Stimulated activated CD8-positive, alpha-beta memory T cell treated with anti-CD3 and anti-CD28 coated beads, Interleukin-7, amount 100 ng/mL, for 1 hour (primary cell): ENCODE data around the gene CYBC1.

Source experiments
- DNase-seq, 2 donors: peaks; one replicate each; pipeline ENCODE4 v3.0.0-alpha.2; 2020; ENCODE audit warnings: low read depth in 2 of 2

CYBC1 gene

DNA sequence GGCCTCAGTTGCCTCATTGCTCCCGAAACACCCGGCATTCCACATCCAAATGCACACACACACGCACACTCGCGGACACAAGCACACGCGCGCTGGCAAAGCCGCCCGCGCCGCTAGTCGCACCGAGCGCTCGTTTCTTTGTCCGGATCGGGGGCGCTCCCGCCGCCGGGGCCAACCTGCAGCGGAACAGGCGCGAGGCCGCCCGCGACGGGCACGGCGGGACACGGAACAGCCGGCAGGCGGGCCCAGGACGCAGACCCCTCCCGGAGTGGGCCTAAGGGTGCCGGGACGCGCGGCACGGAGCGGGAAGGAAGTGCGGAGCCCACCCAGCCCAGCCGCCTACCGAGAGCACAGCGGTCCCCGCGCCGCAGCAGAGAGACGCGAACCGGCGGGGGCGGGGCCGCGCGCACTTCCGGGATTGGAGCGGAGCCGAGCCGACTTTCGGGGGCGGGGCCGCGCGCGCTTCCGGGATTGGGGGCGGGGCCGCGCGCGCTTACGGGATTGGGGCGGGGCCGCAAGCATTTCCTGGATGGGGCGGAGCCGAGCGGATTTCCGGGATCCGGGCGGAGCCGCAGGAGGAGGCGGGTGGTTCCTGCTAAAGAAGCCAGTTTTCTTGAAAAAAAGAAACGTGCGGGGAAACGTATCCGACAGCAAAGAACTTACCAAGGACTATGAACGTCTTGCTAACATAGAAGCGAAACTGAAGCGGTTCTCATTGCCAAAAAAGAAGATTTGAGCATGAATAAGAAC lies at the start of gene CYBC1:
TSS of gene CYBC1 (minus strand) at position 396 of the 750 bp plus-strand sequence. CDS start 1,498 bp downstream, outside the sequence.
- DNase-seq = peak; percentile 93

DNA sequence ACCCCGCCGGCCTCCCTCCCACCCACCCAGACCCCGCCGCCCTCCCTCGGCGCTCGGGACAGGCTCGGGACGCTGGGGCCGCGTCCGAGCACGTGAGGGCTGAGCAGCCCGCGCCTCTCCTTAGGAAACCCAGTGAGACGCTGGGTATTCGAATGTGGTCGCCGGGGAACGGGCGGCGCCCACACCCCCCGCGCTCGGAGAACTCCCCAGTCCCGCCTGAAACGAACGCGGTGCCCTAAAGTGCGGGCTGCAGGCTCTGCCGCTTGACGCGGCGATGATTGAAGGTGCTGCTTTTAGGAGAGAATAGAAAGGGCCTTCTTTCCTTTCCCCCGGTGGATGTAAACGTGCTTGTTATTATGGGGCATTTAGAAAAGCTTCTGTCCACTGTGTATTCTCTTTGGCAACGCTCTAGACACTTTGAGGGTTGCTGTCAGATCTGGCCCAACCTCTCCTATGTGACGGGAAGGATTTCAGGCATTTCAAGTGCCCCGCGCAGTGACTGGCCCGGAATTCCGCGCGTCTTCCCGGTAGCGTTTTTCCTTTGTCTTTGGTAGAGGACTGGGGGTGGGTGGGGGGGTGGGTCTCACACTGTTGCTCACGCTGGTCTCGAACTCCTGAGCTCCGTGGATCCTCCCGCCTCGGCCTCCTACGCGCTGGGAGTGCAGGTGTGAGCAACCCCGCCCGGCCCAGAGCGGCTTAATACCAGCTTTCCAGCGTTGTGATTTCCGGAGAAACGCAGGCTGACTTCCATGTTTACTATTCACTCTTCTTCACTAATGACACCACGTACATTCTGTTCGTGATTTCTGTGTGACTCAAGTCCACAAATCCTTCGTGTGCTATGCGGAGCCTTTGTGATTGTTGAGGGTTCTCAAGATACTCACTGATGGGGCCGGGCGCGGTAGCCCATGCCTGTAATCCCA lies 47.2 kb upstream of the CYBC1 start:
- no peak for DNase-seq

DNA sequence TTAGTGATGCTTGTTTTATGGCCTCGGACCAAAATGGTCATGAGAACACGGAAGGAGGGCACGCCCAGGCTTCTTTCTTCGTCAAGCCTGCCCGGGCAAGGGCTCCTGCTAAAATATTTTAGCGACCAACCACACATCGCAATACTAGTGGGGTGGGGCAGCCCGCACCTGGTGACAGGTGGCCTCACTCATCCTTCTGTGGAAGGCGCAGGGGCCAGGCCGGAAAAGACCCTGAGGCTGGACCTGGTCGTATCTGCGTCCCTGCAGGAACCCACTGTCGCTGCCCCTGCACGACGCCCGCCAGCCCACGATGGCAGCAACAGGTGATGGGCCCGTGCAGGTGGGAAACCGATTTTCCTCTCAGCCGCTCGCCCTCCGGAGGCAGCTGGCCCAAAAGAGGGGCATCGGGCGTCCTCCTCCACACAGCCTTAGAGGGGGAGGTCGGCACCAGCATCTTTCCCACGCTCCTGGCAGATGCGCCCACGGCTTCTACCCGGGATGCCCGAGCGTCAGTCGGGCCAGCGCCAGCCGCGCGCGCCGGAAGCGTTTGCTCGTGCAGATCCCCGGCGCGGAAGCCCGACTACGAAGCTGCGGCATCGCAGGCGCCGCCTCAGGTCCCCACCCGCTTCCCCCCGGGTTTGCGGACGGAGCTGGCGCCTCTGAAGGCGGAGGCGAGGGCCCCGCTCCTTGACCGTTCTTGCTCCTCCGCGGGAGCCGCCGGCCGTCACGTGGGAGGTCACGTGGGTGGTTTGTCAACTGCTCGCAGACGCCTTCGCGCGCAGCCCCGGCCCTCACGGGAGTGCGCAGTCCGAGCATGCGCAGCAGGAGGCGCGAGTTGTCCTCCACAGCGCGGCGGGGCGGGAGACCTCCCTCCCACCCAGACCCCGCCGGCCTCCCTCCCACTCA lies 46.2 kb upstream of the CYBC1 start:
- DNase-seq = peak; percentile 76 to 77

DNA sequence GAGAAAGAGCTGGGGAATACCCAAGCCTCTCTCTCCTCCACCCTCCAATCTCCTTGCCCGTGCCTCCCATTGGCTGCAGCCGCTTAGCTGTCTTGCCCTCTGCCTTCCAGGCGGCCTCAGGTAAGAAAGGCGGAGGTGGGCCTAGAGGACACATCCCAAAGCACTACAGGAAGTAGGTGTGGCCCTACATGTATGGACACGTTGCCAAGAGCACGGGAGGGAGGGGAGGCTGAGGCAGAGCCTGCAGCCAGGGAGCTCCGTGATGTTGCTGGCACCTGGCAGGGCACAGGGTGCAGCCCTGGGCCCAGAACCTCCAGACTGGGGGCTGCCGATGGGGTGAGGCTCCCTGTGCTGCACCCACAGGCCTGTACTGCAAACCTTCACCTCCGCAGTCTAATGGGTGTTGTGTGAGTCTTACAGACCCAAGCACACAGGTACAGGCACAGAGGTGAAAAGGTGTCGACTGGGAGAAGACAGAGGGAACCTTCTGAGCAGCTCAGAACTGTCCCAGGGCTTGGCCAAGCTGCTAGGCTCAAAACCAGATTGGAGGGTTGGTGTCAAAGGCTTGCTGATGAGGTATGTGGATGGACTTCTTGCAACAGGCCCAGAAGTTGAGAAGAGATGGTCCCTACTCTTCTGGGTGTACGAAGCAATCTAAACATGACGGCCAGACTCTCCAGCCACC lies 45.4 kb upstream of the CYBC1 start:
- no peak for DNase-seq

DNA sequence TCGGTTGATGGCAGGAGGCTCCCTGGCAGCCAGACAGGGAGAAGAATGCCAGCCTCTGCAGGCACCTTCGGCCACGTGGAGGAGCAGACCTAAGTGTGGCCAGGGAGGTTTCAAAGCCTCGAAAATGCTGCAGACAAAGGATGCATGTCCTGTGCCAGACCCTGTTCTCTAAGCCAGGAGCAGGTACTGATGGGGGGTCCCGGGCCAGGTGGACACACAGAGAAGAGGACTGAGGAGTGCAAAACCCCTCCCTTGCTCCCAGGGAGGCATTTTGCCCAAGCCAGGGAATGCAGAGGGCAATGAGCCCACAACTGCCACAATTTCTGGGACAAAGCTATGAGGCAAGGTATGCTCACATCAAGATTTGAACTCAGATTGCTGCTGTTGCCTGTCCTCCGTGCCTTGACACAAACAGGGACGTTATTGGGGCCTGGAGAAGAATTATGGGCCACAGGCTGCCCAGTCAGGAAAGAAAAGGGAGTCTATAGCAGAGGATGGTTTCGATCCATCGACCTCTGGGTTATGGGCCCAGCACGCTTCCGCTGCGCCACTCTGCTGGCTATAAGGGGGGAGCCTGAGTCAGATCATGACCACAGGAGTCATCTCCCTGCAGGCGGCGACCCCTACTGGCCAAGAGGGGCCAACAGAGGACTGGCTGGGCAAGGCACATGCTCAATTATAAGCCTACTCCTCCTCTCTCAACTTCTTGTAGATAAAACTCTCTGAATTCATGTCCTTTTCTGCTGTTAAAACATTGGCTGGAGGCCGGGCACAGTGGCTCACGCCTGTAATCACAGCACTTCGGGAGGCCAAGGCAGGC lies 43.9 kb upstream of the CYBC1 start:
- peak; percentile 81 to 84 for DNase-seq

DNA sequence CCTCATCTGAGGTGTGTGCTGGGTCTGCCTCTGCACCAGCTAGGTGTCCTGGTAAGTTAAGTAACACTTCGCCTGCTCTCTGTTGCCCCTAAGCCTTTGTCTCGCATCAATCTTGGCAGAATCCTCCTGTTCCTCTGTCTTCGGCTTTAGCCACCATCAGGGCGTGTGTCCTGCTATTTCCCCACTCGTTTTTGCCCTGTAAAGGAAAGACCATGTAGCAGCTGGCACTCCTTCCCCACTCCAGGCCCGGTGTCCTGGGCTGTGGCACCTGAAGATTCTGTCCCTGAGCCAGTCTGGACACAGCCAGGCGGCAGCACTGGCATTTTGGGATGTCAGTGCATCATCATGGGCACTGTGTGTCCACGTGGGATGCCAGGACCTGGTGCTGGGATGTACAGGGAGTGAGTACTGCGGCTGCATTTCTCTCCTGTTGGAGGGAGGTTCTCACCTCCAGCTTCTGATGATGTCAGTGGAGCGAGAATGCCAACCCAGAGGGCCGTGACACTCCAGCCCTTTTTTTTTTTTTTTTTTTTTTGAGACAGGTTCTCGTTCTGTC lies 42.8 kb upstream of the CYBC1 start:
- DNase-seq = no peak

DNA sequence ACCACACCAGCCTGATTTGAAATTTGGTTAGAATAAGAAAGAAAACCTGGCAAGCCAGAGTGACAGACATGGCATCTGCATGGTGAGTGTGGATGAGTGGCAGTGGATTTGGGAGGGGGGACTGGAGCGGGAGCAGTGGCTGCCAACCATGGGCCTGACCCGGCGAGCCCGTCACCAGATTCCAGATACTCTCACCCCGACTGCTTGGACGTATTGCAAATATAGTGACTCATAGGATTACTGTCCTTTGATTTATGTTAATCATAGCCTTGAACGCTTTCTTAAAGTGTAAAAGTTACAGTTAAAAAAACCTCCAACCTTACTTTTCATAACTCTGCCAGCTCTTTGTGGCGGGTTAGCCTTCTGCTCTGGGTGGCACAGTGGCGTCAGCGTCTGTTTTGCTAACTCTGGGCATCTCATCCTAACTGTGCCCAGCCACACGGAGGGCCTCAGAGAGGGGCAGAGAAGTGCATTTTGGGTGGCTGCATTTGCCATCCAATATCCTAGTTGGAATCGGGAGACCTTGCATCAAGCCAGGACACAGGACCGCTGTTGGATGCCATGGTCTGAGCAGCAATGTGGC lies 42.2 kb upstream of the CYBC1 start:
- DNase-seq = no peak

DNA sequence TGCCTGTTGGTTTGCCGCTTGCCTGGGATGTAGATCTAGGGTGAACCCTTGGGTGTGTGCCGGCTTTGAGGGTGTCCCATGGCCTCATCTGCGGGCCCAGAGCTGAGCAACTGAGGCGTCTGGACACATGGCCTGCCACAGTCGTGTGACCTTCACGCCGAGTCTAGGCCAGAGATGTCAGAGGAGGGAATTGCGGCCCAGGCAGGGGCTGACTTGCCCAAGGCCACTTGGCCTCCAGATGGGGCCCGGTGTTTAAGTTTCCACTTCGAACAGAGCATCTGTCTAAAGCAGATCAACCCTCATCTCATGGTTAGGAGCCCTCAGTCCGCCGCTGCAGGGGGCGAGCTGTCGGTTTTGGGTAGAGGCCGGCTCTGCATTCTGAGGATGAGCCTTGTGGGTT lies 41.0 kb upstream of the CYBC1 start:
- no peak for DNase-seq

DNA sequence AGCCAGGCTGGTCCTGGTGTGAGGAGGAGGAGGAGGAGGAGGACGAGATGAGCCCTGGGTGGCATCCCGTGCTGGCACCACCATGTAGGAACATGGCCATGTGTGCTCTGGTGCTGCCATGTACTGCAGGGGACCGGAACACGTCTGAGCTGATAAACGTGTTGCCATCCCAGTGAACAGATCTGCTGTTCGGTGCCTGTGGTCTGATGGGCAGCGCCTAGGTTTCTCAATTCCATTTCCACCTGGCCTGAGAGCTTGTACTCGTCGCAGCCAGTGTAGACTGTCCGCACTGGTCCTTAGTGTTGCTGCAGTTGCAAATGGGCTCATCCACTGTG lies 40.6 kb upstream of the CYBC1 start:
- DNase-seq = no peak

DNA sequence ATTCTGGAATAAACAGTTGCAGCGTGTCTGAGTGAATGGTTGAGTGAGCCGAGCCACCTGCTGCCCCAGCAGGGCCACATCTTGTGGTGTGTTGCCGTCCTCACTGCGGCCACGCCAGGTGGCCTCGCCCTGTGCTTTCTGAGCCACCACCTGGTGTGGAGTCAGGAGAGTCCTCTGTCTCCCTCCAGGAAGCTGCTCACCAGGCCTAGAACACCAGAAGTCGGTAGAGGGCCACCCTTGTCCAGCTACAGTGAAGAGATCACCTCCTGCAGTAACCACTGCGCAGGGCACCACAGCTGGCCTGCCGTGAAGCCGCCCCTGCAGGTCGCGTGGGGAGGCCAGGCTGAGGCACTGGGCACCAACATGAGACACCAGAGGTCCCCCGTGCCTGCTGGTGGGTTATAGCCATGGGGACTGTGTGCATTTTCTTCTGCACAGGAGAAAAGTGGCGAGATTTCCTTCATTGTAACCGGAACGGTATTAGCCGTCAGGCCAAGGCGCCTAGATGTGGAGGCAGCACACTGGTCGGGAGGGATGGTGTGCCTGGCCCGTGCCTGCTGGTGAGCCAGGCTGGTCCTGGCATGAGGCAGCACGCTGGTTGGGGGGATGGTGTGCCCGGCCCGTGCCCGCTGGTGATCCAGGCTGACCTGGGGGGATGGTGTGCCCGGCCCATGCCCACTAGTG lies 40.1 kb upstream of the CYBC1 start:
- no peak for DNase-seq

DNA sequence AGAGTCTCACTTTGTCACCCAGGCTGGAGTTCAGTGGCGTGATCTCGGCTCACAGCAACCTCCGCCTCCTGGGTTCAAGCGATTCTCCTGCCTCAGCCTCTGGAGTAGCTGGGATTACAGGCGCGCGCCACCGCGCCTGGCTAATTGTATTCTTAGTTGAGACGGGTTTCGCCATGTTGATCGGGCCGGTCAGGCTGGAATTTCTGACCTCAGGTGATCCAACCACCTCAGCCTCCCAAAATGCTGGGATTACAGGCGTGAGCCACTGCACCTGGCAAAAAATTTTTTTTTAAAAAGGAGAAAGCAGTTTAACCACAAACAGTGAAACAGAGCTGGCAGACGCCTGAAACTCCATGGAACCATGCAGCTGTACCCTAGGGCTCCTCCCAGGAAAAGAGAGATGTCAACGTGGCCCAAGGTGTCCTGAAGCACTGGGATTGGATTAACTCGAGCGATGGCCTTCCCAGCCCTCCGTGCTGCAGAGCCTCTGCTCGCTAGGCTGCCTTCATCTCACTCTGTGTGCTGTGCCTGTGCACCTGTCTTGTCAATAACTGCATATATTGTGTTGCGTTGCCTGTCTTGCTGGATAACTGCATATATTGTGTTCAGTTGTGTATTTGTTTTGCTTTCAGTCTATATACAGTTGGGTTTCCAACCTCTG lies 39.4 kb upstream of the CYBC1 start:
- DNase-seq = no peak

DNA sequence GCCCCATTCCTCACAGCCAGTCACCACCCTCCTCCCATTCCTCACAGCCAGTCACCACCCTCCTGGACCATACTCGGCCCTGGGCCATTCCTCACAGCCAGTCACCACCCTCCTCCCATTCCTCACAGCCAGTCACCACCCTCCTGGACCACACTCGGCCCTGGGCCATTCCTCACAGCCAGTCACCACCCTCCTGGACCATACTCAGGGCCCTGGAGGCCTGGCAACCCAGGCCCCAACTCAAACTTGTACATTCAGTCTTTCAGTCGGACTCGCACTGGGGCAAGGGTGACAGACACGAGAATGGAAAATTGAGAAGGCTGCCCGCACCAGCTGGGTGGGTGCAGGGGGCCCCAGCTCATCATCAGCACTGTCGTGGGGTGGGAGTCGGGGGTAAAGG lies 38.6 kb upstream of the CYBC1 start:
- no peak for DNase-seq

DNA sequence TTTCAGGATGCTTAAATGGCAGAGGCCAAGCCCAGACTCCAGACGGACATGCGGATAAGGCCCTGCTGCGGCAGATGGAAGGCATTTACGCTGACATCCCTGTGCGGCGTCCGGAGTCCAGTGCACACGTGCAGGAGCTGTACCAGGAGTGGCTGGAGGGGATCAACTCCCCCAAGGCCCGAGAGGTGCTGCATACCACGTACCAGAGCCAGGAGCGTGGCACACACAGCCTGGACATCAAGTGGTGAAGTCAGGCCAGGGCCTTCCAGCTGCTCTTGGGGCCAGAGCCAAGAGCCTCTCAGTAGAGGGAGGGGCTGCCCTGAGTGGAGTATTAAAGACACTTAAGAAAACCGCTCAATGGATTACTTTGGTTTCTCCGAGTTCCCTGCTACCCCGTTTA lies 37.4 kb upstream of the CYBC1 start:
- no peak for DNase-seq

DNA sequence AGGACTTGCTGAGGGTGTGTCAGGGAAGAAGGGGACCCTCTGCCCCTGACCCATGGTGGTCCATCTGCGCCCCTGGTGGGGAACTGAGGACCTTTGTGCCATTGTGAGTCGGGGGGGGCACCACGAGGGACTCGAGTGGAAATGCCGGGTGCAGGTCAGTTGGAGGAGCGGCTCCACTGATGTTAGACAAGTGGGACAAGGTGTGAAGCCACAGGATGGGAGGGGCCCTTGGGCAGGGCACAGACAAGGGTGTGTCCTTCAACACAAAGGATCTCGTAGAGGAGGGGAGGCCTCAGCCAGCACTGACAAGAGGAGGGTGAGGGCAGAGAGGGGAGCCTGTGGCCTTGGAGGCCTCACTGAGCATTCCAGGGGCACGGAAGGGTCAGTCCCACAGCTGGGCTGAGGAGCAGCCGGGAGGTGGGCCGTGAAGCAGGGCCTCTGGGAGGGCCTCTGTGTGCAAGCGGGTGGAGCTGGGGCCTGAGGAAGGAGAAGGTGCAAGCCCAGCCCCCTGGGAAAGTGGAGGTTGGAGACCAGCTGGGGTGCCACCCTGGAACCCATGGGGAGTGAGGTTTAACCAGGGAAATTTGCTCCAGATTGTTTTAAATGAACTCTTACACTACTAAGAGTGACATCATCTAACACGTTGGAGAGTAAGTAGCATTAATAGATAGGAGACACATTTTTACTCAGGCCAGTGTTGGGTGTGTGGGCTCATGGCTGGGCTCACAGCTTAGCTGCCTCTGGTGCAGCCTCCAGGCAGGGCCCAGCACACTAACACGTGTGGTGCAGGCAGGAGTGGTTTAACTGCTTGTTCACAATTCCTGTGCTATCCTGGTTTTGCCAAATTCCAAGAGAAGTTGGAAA lies 35.9 kb upstream of the CYBC1 start:
- DNase-seq = no peak

DNA sequence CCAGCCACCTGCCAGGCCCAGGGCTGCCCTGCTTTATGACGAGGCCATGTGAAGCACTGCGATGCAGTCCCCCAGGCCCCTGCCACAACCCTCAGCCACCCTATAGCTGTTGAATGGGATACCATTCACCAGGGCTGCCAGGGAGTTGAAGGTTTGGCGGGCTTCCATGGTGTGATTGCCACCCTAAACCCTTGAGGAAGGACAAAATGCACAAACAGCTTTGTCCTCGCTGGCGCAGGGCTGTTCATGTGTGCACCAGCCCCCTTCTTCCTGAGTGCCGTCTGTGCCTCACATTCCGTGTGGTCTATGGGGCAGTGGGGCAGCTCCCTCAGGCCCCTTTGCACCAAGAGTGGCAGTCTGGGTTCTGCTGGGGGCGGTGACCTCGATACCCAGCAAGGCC lies 33.3 kb upstream of the CYBC1 start:
- DNase-seq = no peak

DNA sequence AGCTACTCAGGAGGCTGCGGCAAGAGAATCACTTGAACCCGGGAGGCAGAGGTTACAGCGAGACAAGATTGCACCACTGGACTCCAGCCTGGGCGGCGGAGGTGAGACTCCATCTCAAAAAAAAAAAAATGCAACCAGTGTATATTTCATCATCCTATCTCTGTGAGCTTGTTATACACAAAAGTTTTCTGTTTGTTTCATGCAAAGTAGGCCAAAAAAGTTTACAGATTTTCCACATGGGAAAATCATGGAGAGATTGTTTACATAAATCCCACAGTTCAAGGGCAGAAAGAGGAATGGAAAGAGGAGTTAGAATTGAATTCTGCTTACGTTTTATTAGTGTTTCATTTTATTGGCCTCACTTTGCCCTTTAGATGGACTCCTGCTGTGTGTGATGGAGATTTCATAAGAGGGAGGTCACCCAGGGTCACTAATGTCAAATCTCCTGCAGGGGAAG lies 32.7 kb upstream of the CYBC1 start:
- DNase-seq = no peak

DNA sequence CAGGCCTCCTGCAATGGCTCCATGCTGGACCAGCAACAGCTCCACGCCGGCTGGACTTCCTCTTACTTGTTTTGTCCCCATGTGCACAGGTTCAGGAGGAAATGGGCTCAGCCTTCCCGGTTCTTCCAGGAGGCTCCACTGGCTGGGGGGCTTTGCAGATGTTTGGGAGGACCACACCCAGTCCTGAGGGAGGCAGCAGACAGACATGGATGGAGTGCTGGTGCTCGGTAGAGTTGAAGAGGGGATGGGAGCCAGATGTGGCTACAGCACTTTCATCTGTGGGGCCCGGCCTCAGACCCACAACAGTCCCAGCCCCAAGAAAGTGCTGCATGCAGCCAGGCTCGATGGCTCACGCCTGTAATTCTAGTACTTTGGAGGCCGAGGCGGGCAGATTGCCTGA lies 29.8 kb upstream of the CYBC1 start:
- DNase-seq = no peak

DNA sequence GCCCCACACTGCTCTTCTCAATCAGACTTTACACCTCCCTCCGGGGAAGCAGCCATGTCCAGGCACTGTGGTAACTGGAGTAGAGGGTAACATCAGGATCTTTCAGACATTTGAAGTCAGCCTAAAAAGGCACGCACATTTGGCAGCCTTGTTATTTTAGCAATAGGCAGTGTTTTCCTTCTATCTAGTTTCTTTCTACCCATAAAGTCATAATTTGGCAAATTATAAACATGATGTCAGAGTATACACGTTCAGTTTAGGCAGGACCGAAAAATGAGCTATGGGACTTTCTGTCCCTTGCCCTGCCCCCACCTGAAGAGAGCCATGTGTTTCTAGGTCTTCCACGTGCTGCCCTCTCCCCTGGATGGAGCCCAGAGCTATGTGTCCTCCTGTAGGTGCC lies 29.1 kb upstream of the CYBC1 start:
- no peak for DNase-seq
